Activated CD4-positive, CD25-positive, alpha-beta regulatory T cell treated with anti-CD3 and anti-CD28 coated beads, Interleukin-2, amount 50 U/mL, for 72 hours (primary cell): ENCODE data around the gene GNS.

Experiments
- DNase-seq: peaks from one replicate; pipeline ENCODE4 v3.0.0; 2021

Gene GNS

DNA sequence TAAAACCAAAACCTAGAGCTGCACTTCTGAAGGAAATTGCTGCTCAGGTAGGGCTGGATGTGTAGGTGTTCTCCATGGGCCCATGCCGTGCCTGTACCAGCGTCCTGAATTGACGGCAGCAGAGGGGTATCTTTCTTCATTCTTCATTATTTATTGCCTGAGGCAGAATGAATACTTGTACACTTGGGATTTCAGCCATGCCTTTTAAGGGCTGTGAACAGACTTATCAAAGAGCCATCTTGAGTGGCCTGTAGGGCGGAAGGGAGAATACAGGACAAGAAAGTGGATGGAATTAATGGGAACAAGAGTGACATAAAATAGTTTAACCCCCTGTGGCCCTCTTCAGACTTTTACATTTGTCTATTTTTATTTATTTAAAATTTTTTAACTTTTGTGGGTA is 87.5 kb downstream of the GNS start:
- DNase-seq, result no peak

DNA sequence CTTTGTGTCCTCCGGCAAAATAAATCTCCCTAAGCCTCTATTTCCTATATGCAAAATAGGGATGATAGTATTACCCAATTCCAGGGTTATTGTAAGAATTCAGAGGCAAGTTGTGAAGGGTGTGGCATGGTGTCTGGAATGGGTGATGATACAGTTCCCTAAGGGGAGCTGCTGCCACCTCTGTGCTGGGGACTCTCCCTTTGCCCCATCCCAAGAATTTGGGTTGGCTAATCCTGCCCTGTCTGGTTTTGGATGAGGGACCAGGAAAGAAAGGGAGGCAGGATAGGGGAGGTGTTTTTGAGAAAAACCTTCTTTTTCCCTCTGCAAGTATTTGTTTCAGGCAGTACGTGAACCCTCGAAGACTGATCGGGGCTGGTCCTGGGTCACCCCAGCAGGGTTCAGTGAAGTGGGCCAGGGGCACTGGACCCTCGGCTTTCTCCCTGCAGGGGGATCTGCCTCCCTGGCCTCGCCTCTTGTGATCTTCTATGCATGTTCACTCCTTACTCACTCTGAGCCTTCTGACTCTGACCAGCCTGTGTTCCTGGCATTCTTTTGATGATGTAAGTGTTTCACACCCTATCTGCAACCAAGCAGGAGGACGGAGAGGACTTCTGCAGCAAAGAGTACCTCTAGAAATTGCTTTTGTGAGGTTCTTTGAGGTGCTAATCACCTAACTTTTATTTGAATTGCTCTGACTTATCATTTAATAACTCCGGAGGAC is 88.1 kb downstream of the GNS start:
- no peak for DNase-seq

DNA sequence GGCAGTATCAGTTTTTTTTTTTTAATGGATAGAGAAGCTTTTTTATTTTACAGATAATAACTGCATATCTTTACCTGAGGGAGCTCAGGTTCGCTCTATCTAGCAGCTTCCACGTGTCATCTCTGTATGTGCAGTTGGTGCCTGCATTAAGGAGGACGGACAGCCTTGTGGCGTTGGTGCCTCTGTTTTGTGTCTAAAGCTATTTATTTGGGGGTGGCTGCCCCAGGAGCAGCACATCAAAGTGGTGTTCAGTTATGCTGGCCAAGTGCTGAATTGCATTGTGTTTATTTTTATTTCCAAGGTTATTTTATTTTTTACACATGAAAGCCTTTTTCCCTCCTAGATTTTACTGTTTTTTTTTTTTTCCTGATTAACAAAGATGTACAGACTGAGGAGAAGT is 89.2 kb downstream of the GNS start:
- no peak for DNase-seq

DNA sequence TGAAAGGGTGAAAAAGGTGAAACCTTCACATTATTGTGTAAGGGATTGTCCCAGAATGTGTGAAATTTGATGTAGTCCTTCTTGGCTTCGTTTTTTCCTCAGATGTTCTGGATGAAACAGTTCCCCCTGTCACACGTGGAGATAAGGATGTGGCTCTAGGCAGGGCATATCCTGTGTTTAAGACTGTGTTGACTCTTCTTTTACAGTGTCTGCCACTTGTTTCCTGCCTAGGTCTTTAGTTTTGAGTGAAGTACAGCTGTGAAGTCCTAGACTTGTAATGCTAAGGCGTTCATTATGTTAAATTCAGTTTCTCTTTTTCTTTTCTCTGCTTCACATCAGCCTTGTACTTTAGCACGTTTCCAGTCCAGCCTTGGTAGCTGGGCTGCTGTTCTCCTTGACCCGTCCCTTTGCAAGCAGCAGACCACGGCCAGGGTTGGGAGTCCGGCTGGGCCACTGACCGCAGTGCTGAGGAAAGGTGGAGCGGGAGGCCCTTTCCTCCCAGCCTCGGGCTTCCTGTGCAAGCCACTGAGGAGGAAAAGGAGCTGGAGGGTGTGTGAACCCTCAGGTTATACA is 89.8 kb downstream of the GNS start:
- DNase-seq, result peak; percentile 42

DNA sequence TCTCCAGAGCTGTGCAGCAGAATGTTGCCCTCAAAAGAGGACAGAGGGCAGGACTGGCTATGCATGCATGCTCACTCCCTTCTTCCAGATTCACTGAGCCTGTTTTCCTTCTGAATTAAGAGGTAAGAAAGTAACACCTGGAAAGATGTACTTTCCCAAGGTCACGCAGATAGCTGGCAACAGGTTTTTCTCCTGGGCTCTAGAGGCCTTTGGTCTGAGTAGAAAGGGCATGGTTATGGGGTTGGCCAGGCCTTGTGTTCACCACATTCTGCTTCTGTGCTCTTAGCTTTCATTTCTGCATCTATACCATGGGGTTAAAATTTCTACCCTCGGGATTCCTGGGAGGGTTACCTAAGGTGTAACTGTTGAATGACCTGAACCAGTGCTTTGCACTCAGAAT is 91.4 kb downstream of the GNS start:
- DNase-seq, result no peak

DNA sequence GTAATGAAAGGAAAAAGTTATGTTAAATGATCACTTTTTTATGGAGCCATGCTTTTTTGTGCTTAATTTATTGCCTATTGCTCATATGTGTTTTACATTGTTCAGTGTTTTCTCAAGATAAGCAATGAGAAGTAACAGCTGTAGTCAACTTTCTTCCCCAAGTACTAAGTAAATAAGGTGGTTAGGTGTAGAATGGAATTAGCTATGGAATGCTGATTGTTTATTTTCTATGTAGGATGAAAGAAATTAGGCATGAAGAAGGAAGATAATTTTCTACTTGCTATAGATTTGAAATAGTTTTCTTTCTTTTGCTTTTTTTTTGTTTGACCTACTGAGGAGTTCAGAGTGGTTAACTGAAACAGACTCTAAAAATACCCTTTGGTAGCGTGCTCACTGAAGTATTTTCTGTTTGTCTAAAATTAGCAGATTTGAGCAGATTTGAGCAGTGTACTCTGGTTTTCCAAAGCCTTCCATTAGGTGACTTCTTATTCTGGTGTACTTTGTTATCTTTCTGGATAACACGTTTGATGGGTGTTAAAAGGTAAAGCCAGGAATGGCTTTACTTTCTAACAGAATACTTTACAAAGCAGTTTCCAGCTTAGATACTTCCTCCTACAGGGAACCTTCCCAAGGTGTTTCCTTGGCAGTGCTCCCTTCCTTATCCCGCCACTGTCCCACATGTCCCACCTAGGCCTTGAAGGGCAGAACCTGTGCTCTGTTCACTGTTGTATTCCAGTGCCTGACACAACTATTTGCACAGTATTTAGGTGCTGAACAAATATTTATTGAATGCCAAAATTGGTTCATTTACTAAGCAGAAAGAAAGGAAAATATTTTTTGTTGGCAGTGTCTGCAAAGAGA is 92.9 kb downstream of the GNS start:
- no peak for DNase-seq

DNA sequence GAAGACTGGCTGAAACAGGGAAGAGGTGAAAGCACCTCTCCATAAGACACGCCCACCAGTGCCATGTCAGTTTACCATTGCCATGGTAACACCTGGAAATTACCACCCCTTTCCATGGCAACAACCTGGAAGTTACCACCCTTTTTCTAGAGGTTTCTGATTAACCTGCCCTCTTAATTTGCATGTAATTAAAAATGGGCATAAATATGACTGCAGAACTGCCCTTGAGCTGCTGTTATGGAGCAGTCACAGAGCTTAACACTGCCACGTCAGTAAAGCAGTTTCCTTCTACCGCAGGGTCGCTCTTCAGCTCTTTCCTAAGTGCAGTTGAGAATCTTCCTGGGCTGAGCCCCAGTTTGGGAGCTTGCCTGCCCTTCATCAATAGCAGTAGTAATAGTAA is 93.7 kb downstream of the GNS start:
- DNase-seq, result no peak
